Tibial nerve (tissue), 4 donors: Measurements from ENCODE around the gene RNU1-3.
"Not testable (repeated sequence)": the region's sequence is repeated elsewhere in the genome, so short reads cannot be mapped to it uniquely, and the experiment has no call there.

ENCODE experiments used
- EP300 ChIP-seq, 2 donors: sonication (generic); formaldehyde crosslinking; IDR thresholded peaks; one replicate each; pipeline ENCODE4 v1.6.1; 2017; ENCODE audit warnings: antibody characterized with exemption in 2 of 2, mild to moderate bottlenecking in 1 of 2
- POLR2A ChIP-seq, 2 donors: fragments of 450-650 bp; IDR thresholded peaks; one replicate each; pipeline ENCODE4 v1.6.1; 2017; ENCODE audit warnings: antibody characterized with exemption in 2 of 2, mild to moderate bottlenecking in 2 of 2, moderate library complexity in 2 of 2
- TF ChIP-seq, protein P1 (sequence below), 5 experiments: fragments of 200-600 bp in 3 of 5; fragments of 450-650 bp in 2 of 5; sonication (generic) in 3 of 5; IDR thresholded peaks; one replicate each; pipeline ENCODE4 v1.5.1; 2016 to 2019; ENCODE audit warnings: antibody characterized with exemption in 5 of 5, mild to moderate bottlenecking in 3 of 5, moderate library complexity in 2 of 5

DNA sequence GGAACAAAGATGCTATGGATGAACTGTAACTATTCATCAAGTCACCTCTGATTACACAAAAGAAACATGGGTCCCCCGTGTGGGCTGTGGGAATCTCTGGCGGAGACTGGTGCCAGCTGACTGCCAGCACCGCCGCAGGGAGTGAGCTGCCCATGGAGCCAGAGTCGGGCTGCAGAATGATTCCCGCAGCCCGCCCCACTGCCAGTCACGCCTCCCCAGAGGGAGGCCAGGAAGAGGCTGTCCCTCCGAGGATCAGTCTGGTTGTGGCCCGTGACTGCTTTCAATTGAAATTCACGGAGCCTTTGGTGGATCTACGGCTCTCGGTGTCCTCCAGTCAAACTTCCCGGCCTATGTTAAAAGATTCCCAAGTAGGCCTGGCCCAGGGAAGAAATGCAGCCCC is 45.8 kb upstream of the RNU1-3 start:
- TF ChIP-seq, protein P1, sequence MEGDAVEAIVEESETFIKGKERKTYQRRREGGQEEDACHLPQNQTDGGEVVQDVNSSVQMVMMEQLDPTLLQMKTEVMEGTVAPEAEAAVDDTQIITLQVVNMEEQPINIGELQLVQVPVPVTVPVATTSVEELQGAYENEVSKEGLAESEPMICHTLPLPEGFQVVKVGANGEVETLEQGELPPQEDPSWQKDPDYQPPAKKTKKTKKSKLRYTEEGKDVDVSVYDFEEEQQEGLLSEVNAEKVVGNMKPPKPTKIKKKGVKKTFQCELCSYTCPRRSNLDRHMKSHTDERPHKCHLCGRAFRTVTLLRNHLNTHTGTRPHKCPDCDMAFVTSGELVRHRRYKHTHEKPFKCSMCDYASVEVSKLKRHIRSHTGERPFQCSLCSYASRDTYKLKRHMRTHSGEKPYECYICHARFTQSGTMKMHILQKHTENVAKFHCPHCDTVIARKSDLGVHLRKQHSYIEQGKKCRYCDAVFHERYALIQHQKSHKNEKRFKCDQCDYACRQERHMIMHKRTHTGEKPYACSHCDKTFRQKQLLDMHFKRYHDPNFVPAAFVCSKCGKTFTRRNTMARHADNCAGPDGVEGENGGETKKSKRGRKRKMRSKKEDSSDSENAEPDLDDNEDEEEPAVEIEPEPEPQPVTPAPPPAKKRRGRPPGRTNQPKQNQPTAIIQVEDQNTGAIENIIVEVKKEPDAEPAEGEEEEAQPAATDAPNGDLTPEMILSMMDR (IDR thresholded peaks at IDR 0.05) = not testable (repeated sequence)
- TF ChIP-seq POLR2A, EP300 (IDR thresholded peaks at IDR 0.05): not testable (repeated sequence)
